Adrenal gland (tissue), 5 donors: ENCODE results near the gene TMEM235.

Source experiments
- POLR2A ChIP-seq, 2 donors: fragments of 450-650 bp; IDR thresholded peaks; one replicate each; pipeline ENCODE4 v1.6.1; 2017; ENCODE audit warnings: antibody characterized with exemption in 2 of 2, mild to moderate bottlenecking in 2 of 2, moderate library complexity in 1 of 2
- TF ChIP-seq, protein P1 (sequence below), 6 experiments: fragments of 450-650 bp in 4 of 6; fragments of 200-600 bp in 2 of 6; sonication (generic) in 1 of 6; IDR thresholded peaks; 1 replicate in 5 of 6; 2 replicates in 1 of 6; pipeline versions ENCODE4 v1.5.1 to v1.8.0; 2016 to 2021; ENCODE audit warnings: antibody characterized with exemption in 6 of 6, mild to moderate bottlenecking in 2 of 6, moderate library complexity in 1 of 6
- donor health status: DM: no; HTN: no; CAD: no.

DNA sequence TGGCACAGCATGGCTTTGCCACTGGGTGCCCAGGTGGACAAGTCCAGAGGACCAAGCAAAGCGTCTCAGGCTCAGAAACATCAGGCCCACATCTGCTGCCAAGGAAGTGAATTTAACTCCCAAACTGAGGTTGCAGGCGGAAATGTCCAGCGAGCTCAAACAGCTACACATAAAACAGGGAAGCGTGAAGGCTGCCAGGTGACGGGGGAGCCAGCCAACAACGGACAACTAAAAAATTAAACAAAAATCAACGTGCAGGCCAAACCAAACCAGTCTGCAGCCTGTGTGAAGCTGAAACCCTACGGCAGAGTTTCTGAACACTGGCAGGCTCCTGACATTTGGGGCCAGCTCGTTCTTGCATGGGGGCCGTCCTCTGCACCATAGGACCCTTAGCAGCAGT is 47.1 kb upstream of the TMEM235 start:
- no peak for TF ChIP-seq POLR2A (IDR thresholded peaks at IDR 0.05)
- TF ChIP-seq, protein P1, sequence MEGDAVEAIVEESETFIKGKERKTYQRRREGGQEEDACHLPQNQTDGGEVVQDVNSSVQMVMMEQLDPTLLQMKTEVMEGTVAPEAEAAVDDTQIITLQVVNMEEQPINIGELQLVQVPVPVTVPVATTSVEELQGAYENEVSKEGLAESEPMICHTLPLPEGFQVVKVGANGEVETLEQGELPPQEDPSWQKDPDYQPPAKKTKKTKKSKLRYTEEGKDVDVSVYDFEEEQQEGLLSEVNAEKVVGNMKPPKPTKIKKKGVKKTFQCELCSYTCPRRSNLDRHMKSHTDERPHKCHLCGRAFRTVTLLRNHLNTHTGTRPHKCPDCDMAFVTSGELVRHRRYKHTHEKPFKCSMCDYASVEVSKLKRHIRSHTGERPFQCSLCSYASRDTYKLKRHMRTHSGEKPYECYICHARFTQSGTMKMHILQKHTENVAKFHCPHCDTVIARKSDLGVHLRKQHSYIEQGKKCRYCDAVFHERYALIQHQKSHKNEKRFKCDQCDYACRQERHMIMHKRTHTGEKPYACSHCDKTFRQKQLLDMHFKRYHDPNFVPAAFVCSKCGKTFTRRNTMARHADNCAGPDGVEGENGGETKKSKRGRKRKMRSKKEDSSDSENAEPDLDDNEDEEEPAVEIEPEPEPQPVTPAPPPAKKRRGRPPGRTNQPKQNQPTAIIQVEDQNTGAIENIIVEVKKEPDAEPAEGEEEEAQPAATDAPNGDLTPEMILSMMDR (IDR thresholded peaks at IDR 0.05): no peak
